ENCODE measurements around the gene GNPTG.
A peak's percentile ranks its signal among the peaks of the same experiment; 100 is the strongest.
"Not testable (repeated sequence)": the region's sequence is repeated elsewhere in the genome, so short reads cannot be mapped to it uniquely, and the experiment has no call there.

GNPTG gene

GRCh38 chr16:1319041-1319440, 32.7 kb upstream of the GNPTG start:
- DNase-seq = no peak

- no peak for DNase-seq
Observed at GRCh38 chr16:1320097-1320496, 31.6 kb upstream of the GNPTG start.

- no peak for DNase-seq
Observed at GRCh38 chr16:1320658-1321240, 31.0 kb upstream of the GNPTG start.

- DNase-seq = no peak
Observed at GRCh38 chr16:1322407-1322806, 29.3 kb upstream of the GNPTG start.

GRCh38 chr16:1323296-1324239, 28.2 kb upstream of the GNPTG start:
- DNase-seq = no peak

- DNase-seq = no peak
Observed at GRCh38 chr16:1324286-1324826, 27.4 kb upstream of the GNPTG start.

GRCh38 chr16:1325261-1325660, 26.5 kb upstream of the GNPTG start:
- DNase-seq = no peak

- DNase-seq = no peak
Observed at GRCh38 chr16:1325673-1326371, 25.9 kb upstream of the GNPTG start.

GRCh38 chr16:1326391-1326790, 25.3 kb upstream of the GNPTG start:
- no peak for DNase-seq

GRCh38 chr16:1326946-1327618, 24.6 kb upstream of the GNPTG start:
- no peak for DNase-seq

GRCh38 chr16:1327619-1327947, 24.1 kb upstream of the GNPTG start:
- no peak for DNase-seq

GRCh38 chr16:1328136-1328535, 23.6 kb upstream of the GNPTG start:
- DNase-seq = not testable (repeated sequence)

- DNase-seq = not testable (repeated sequence)
Observed at GRCh38 chr16:1328961-1329360, 22.8 kb upstream of the GNPTG start.

GRCh38 chr16:1330260-1330914, 21.3 kb upstream of the GNPTG start:
- no peak for DNase-seq

GRCh38 chr16:1330931-1331711, 20.6 kb upstream of the GNPTG start:
- no peak for DNase-seq

- peak; percentile 30 for DNase-seq
Observed at GRCh38 chr16:1331712-1332617, 19.8 kb upstream of the GNPTG start.

GRCh38 chr16:1332618-1333148, 19.0 kb upstream of the GNPTG start:
- no peak for DNase-seq

GRCh38 chr16:1333149-1333812, 18.4 kb upstream of the GNPTG start, which contains the start of gene BAIAP3:
TSS of gene BAIAP3 (plus strand) at chr16:1333645. CDS start at chr16:1338550, 4,905 bp downstream.
- DNase-seq = peak; percentile 39
